GM12878 (cell line): Measurements from ENCODE around the gene TGM5. TPM values are rescaled to one million over a fixed set of nuclear protein-coding genes. Genes with fewer than 3 reads are reported as not detected.

ENCODE experiments used
- ATAC-seq: fragments of 200-7000 bp; cut with Tn5 transposase; 3 replicates; pipeline ENCODE4 v1.9.1; 2020; ENCODE audit warnings: mild to moderate bottlenecking, moderate library complexity
- BruUV-seq: library from RNA; stranded (reverse); fragments of 400-500 nt; replicated peaks from 2 replicates; lab custom pipeline; 2021; lab: Mats Ljungman, UMichigan
- CTCF ChIA-PET: fragments of 300-600 bp; sonication (Branson Sonifier 250); formaldehyde crosslinking; extraction: SDS; loops from one replicate; lab custom pipeline; 2021; ENCODE audit warnings: inconsistent platforms; lab: Yijun Ruan, JAX
- POLR2A ChIA-PET: fragments of 350-600 bp; formaldehyde crosslinking; extraction: SDS; loops from one replicate; lab custom pipeline; 2021; ENCODE audit warnings: inconsistent platforms; lab: Charles Lee
- RAD21 ChIA-PET: fragments of 300-600 bp; sonication (Branson Sonifier 250); formaldehyde crosslinking; loops from one replicate; lab custom pipeline; 2023; ENCODE audit warnings: antibody characterized with exemption; ENCODE audit not compliant: unreplicated experiment; lab: Charles Lee
- SMC1A ChIA-PET: fragments of 300-600 bp; sonication (Branson Sonifier 250); formaldehyde crosslinking; loops from one replicate; lab custom pipeline; 2023; ENCODE audit not compliant: unreplicated experiment, uncharacterized antibody; lab: Charles Lee
- DNase-seq: peaks from one replicate; pipeline ENCODE4 v3.0.0-alpha.2; 2011; ENCODE audit warnings: low read depth, low spot score
- FAIRE-seq: peaks from 3 replicates; lab custom pipeline; 2011; peaks lifted over from hg19 to GRCh38; lab: Jason Lieb, UNC
- H2AFZ ChIP-seq: 2 replicates; pipeline ENCODE4 v1.6.0; 2011; ENCODE audit warnings: low read depth, low read length, control low read depth; ENCODE audit not compliant: control insufficient read depth
- H3K27ac ChIP-seq: 2 replicates; pipeline ENCODE4 v1.5.1; 2011; ENCODE audit warnings: control low read depth; ENCODE audit not compliant: control insufficient read depth, insufficient read depth
- H3K27me3 ChIP-seq, 2 experiments: replicated peaks in 1 of 2; 2 replicates each; pipeline versions ENCODE4 v1.6.0 to v1.6.1; 2011; ENCODE audit warnings: low read length in 1 of 2; ENCODE audit not compliant: control insufficient read depth in 2 of 2, insufficient read depth in 2 of 2
- H3K36me3 ChIP-seq, 2 experiments: 2 replicates each; pipeline ENCODE4 v1.5.1; 2011; ENCODE audit warnings: low read length in 1 of 2; ENCODE audit not compliant: control insufficient read depth in 2 of 2, insufficient read depth in 2 of 2
- H3K4me1 ChIP-seq: 2 replicates; pipeline ENCODE4 v1.6.1; 2011; ENCODE audit warnings: mild to moderate bottlenecking, low read length, moderate library complexity, mixed read lengths; ENCODE audit not compliant: control insufficient read depth, insufficient read depth
- H3K4me2 ChIP-seq: 2 replicates; pipeline ENCODE4 v1.6.0; 2011; ENCODE audit warnings: control low read depth; ENCODE audit not compliant: control insufficient read depth, insufficient read depth
- H3K4me3 ChIP-seq: fragments of 200-600 bp; sonication (generic); 2 replicates; pipeline ENCODE4 v1.5.1; 2016
- H3K79me2 ChIP-seq: 2 replicates; pipeline ENCODE4 v1.6.0; 2011; ENCODE audit warnings: low read length; ENCODE audit not compliant: control insufficient read depth, insufficient read depth
- H3K9ac ChIP-seq: 2 replicates; pipeline ENCODE4 v1.8.0; 2011; ENCODE audit warnings: low read length, control low read depth, mixed read lengths; ENCODE audit not compliant: control insufficient read depth, insufficient read depth
- H3K9me3 ChIP-seq: replicated peaks from 3 replicates; pipeline ENCODE4 v1.5.1; 2011; ENCODE audit warnings: mild to moderate bottlenecking, low read length; ENCODE audit not compliant: control insufficient read depth, insufficient read depth
- H4K20me1 ChIP-seq: 2 replicates; pipeline ENCODE4 v1.6.0; 2011; ENCODE audit not compliant: control insufficient read depth, insufficient read depth
- GATAD2B ChIP-seq: fragments of 450-650 bp; conservative IDR thresholded peaks from 2 replicates; pipeline ENCODE4 v1.6.1; 2017; ENCODE audit warnings: low read depth, mild to moderate bottlenecking, moderate library complexity
- NFIC ChIP-seq: IDR thresholded peaks from 2 replicates; pipeline ENCODE4 v1.6.1; 2012; ENCODE audit warnings: low read depth, mild to moderate bottlenecking, inconsistent platforms, low read length, moderate library complexity
- SIX5 ChIP-seq: IDR thresholded peaks from 2 replicates; pipeline ENCODE4 v1.6.1; 2011; ENCODE audit warnings: mild to moderate bottlenecking, low read depth, low read length, moderate library complexity; ENCODE audit not compliant: severe bottlenecking
- ZZZ3 ChIP-seq: IDR thresholded peaks from 2 replicates; pipeline ENCODE4 v1.6.1; 2011; ENCODE audit warnings: low read depth; ENCODE audit not compliant: control insufficient read depth, insufficient read length
- WGBS: methylation state at CpG from one replicate; pipeline ENCODE4 v1.1.6; 2016; ENCODE audit warnings: low lambda C conversion rate; ENCODE audit not compliant: insufficient replicate concordance, insufficient coverage; ENCODE audit errors: missing lambda C conversion rate; 5-methylcytosine and 5-hydroxymethylcytosine counted together
- in situ Hi-C: fragments of 300-500 bp; cut with MboI; formaldehyde crosslinking; loops from 9 replicates; pipeline ENCODE4 v1.14.3; 2018; ENCODE audit warnings: mixed read lengths
- intact Hi-C: fragments of 100-400 bp; cut with micrococcal nuclease; formaldehyde crosslinking; loops from one replicate; pipeline ENCODE4 v1.14.2; 2022; ENCODE audit not compliant: unreplicated experiment
- polyA plus RNA-seq, 11 experiments: library from polyadenylated mRNA; depleted of rRNA in 4 of 11; unstranded in 6 of 11; stranded (reverse) in 5 of 11; fragments of >200 nt; fragmentation: Nextera tagmentation in 4 of 11; fragmentation: Illumina TruSeq in 1 of 11; extraction: Ambion mirVana in 4 of 11; extraction: Trizol in 1 of 11; gene quantifications; 1 replicate in 1 of 11; 2 replicates in 10 of 11; pipeline versions ENCODE4 v1.2.1 to v1.2.3, GENCODE V29; 2011 to 2016; ENCODE audit warnings: inconsistent platforms in 2 of 11, missing spikeins in 2 of 11, low read depth in 1 of 11
- total RNA-seq, 4 experiments: library from RNA; depleted of rRNA in 3 of 4; stranded (reverse); fragments of >200 nt in 3 of 4; fragmentation: Illumina TruSeq in 1 of 4; extraction: Trizol in 1 of 4; gene quantifications; 2 replicates each; pipeline versions ENCODE4 v1.2.1 to v1.2.3, GENCODE V29; 2013 to 2021
- TF ChIP-seq, protein P1 (sequence below): fragments of 450-650 bp; IDR thresholded peaks from 2 replicates; pipeline ENCODE4 v1.6.1; 2017; ENCODE audit warnings: borderline replicate concordance
- TF ChIP-seq, protein P2 (sequence below): fragments of 450-650 bp; IDR thresholded peaks from 2 replicates; pipeline ENCODE4 v1.6.1; 2017; ENCODE audit warnings: mild to moderate bottlenecking

The TGM5 gene
- total and polyA plus RNA-seq, 10 of the 15 experiments (the other 5 are each of a cell fraction or from before 2014, with no cell fraction given): 4.4 to 27.1 (median 5.6) TPM

DNA sequence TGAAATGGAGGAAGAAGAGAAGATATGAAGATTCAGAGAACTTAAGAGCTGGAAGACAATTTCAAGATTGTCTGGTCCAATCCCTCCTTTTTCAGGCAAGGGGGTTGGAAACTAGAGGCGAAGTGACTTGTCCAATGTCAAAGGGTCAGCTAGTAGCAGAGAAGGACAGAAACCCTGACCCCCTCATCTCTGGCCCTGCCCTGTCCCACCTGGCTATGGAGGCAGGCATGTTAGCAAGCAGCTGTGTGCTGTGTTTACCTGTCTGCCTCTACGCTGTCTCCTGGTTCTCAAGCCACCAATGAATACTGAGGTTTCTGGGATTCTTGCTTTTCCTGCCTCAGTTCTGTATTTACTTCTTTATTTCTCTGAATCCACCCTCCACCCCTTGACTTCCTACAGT lies 342 bp downstream of the TGM5 start:
- no peak overlapping the region for H3K4me2 ChIP-seq
- 68% methylated on average over 2 of the region's 2 CpGs for WGBS
- intact Hi-C loops: no loop called here

More for the DNA sequence above, 342 bp downstream of the TGM5 start:
- BruUV-seq: no TSS peak
- H3K4me1 ChIP-seq: no peaks in the 10 kb centered on the region
- H4K20me1 ChIP-seq: no peaks in the 10 kb centered on the region
- no peaks in the 10 kb centered on the region for H3K79me2 ChIP-seq
- CTCF ChIA-PET: interaction anchor here (0.8 to 21.1 kb wide), 10 partner anchors 8 to 76 kb away, joined by 3 to 518 read pairs (median 6); partner anchors contain the start of gene EPB42
- RAD21 ChIA-PET: interaction anchor here (1.0 to 11.4 kb wide), 7 partner anchors 14 to 38 kb away, joined by 3 to 255 read pairs (median 5); no protein-coding TSS in a partner anchor
- H3K27ac ChIP-seq: no peak overlapping the region
- in situ Hi-C loops: no loop called here
- POLR2A ChIA-PET: interaction anchor here (0.8 to 2.1 kb wide), 3 partner anchors 12 to 63 kb away, joined by 3 to 8 read pairs (median 5); no protein-coding TSS in a partner anchor
- SMC1A ChIA-PET: interaction anchor here (1.0 to 8.8 kb wide), 7 partner anchors 13 to 74 kb away, joined by 3 to 311 read pairs (median 6); no protein-coding TSS in a partner anchor
- no peak for ATAC-seq
- H3K9me3 ChIP-seq: no peaks in the 10 kb centered on the region
- H3K27me3 ChIP-seq: no peaks in the 10 kb centered on the region
- no peak for DNase-seq
- H3K9ac ChIP-seq: no peak overlapping the region
- H2AFZ ChIP-seq: no peak overlapping the region
- no peak for TF ChIP-seq NFIC
- no peak for TF ChIP-seq SIX5
- TF ChIP-seq GATAD2B: no peak
- TF ChIP-seq, protein P1, sequence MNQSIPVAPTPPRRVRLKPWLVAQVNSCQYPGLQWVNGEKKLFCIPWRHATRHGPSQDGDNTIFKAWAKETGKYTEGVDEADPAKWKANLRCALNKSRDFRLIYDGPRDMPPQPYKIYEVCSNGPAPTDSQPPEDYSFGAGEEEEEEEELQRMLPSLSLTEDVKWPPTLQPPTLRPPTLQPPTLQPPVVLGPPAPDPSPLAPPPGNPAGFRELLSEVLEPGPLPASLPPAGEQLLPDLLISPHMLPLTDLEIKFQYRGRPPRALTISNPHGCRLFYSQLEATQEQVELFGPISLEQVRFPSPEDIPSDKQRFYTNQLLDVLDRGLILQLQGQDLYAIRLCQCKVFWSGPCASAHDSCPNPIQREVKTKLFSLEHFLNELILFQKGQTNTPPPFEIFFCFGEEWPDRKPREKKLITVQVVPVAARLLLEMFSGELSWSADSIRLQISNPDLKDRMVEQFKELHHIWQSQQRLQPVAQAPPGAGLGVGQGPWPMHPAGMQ: no peak
- no peak for TF ChIP-seq ZZZ3
- TF ChIP-seq, protein P2, sequence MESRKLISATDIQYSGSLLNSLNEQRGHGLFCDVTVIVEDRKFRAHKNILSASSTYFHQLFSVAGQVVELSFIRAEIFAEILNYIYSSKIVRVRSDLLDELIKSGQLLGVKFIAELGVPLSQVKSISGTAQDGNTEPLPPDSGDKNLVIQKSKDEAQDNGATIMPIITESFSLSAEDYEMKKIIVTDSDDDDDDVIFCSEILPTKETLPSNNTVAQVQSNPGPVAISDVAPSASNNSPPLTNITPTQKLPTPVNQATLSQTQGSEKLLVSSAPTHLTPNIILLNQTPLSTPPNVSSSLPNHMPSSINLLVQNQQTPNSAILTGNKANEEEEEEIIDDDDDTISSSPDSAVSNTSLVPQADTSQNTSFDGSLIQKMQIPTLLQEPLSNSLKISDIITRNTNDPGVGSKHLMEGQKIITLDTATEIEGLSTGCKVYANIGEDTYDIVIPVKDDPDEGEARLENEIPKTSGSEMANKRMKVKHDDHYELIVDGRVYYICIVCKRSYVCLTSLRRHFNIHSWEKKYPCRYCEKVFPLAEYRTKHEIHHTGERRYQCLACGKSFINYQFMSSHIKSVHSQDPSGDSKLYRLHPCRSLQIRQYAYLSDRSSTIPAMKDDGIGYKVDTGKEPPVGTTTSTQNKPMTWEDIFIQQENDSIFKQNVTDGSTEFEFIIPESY: no peak
- FAIRE-seq: no peak
- H3K36me3 ChIP-seq: no peaks in the 10 kb centered on the region
- H3K4me3 ChIP-seq: no peak overlapping the region
